GM13977 (cell line): ENCODE results near the gene SETD2.

Source experiments
- DNase-seq: peaks from one replicate; pipeline ENCODE4 v3.0.0; 2012; ENCODE audit warnings: low spot score
- in situ Hi-C: fragments of 300-500 bp; cut with MboI; formaldehyde crosslinking; loops from one replicate; pipeline ENCODE4 v1.12.0; 2022; ENCODE audit warnings: low sequenced_read_pairs, low pct_unique_long_range_greater_than_20kb, mixed read lengths, inconsistent platforms; ENCODE audit not compliant: unreplicated experiment
- TF ChIP-seq, protein P1 (sequence below): IDR thresholded peaks from 2 replicates; pipeline ENCODE4 v1.5.1; 2012; ENCODE audit warnings: mild to moderate bottlenecking, control low read depth; ENCODE audit not compliant: insufficient read depth; ENCODE audit errors: extremely low read depth, missing control alignments

SETD2 gene

GRCh38 chr3:47024932-47025331 is 139.0 kb downstream of the SETD2 start:
- TF ChIP-seq, protein P1, sequence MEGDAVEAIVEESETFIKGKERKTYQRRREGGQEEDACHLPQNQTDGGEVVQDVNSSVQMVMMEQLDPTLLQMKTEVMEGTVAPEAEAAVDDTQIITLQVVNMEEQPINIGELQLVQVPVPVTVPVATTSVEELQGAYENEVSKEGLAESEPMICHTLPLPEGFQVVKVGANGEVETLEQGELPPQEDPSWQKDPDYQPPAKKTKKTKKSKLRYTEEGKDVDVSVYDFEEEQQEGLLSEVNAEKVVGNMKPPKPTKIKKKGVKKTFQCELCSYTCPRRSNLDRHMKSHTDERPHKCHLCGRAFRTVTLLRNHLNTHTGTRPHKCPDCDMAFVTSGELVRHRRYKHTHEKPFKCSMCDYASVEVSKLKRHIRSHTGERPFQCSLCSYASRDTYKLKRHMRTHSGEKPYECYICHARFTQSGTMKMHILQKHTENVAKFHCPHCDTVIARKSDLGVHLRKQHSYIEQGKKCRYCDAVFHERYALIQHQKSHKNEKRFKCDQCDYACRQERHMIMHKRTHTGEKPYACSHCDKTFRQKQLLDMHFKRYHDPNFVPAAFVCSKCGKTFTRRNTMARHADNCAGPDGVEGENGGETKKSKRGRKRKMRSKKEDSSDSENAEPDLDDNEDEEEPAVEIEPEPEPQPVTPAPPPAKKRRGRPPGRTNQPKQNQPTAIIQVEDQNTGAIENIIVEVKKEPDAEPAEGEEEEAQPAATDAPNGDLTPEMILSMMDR = no peak
- no peak for DNase-seq
- in situ Hi-C loops = no loop called here

DNA sequence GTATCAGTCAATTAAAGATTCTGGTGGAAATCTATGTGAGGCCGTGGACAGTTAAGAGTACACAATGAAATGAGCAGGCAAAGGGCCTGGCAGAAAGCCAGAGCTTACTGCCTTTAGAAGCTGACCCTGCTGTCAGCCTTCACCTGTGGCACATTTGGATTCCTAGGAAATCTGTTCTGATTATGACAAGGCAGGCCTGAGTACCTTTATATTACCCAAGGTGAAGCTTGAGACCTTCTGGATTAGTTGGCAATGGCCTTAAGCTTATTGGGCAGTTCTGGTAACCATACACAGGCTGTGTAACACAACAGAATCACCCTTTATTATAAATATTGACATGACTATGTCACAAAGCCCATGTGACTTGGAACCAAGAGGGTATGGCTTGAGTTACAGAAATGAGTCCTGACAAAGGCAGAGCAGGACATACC is 141.3 kb downstream of the SETD2 start:
- in situ Hi-C loops = no loop called here
- TF ChIP-seq, protein P1 = no peak
- no peak for DNase-seq

GRCh38 chr3:47020311-47020710 is 143.6 kb downstream of the SETD2 start:
- in situ Hi-C loops = no loop called here
- TF ChIP-seq, protein P1 = no peak
- no peak for DNase-seq

- TF ChIP-seq, protein P1 = no peak
- DNase-seq = peak; percentile 64
- in situ Hi-C loops = no loop called here
These were observed 144.7 kb downstream of the SETD2 start for GRCh38 chr3:47019201-47019600.

DNA sequence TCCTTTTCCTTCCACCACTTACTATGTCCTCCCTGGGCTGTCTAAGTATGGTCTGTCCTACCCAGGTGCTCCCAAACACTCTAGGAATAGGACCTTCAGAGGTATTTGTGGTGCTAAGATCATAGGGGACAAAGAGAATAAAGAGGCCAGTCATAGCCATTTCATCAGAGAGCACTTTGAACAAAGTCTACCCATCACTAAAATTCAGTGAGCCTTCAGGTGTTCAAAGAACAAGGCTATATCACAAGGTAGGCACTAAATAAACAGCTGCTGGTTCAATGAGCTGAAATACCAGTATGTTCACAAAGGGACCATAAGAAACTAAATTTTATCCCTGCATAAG is 145.7 kb downstream of the SETD2 start:
- TF ChIP-seq, protein P1 = no peak
- no peak for DNase-seq
- in situ Hi-C loops = no loop called here

- DNase-seq = no peak
- TF ChIP-seq, protein P1 = no peak
- in situ Hi-C loops = no loop called here
These were observed 146.2 kb downstream of the SETD2 start for GRCh38 chr3:47017504-47018268.
